H1 (cell line): ENCODE data around the gene CAMK2N2. TPM values are rescaled to one million over a fixed set of nuclear protein-coding genes. Genes with fewer than 3 reads are reported as not detected.

Experiments
- CREB1 ChIP-seq: IDR thresholded peaks from 2 replicates; pipeline ENCODE4 v1.6.1; 2012; ENCODE audit warnings: inconsistent platforms
- CTBP2 ChIP-seq: IDR thresholded peaks from 2 replicates; pipeline ENCODE4 v1.7.0; 2011; ENCODE audit warnings: borderline replicate concordance, mild to moderate bottlenecking, moderate library complexity, mixed read lengths, low read length; ENCODE audit not compliant: insufficient read depth, insufficient read length
- FOSL1 ChIP-seq: IDR thresholded peaks from 2 replicates; pipeline ENCODE4 v1.6.1; 2011; ENCODE audit warnings: mild to moderate bottlenecking, low read depth, low read length, moderate library complexity; ENCODE audit not compliant: insufficient read depth
- HDAC2 ChIP-seq, 2 experiments: fragments of 300-600 bp in 1 of 2; sonication (generic) in 1 of 2; IDR thresholded peaks; 2 replicates each; pipeline ENCODE4 v1.6.1; 2011 to 2012; ENCODE audit warnings: low read depth in 2 of 2, low read length in 2 of 2, mild to moderate bottlenecking in 2 of 2, moderate library complexity in 2 of 2, borderline replicate concordance in 1 of 2, inconsistent platforms in 1 of 2
- HDAC6 ChIP-seq: IDR thresholded peaks from one replicate; pipeline ENCODE4 v1.7.1; 2012; ENCODE audit warnings: low read depth, mild to moderate bottlenecking, inconsistent platforms, low read length, moderate library complexity
- KDM4A ChIP-seq: IDR thresholded peaks from one replicate; pipeline ENCODE4 v1.7.1; 2012; ENCODE audit warnings: low read depth, mild to moderate bottlenecking, moderate library complexity, low read length, inconsistent platforms; ENCODE audit not compliant: severe bottlenecking
- POLR2A ChIP-seq, 2 experiments: IDR thresholded peaks; 1 replicate in 1 of 2; 2 replicates in 1 of 2; pipeline ENCODE4 v1.6.1; 2011; ENCODE audit warnings: low read depth in 2 of 2, low read length in 2 of 2, mild to moderate bottlenecking in 2 of 2; ENCODE audit errors: control extremely low read depth in 1 of 2
- RAD21 ChIP-seq, 2 experiments: IDR thresholded peaks in 1 of 2; conservative IDR thresholded peaks in 1 of 2; 2 replicates each; pipeline ENCODE4 v1.6.1; 2011; ENCODE audit warnings: low read depth in 2 of 2, low read length in 2 of 2, improper control_type of control experiment in 1 of 2, inconsistent platforms in 1 of 2, mild to moderate bottlenecking in 1 of 2, moderate library complexity in 1 of 2
- RBBP5 ChIP-seq: IDR thresholded peaks from 2 replicates; pipeline ENCODE4 v1.7.1; 2012; ENCODE audit warnings: low read depth, mild to moderate bottlenecking, inconsistent platforms, low read length, moderate library complexity, borderline replicate concordance
- RNF2 ChIP-seq: fragments of 200-900, 300-1000 bp; sonication (generic); IDR thresholded peaks from 2 replicates; pipeline ENCODE4 v1.7.1; 2016; ENCODE audit warnings: borderline replicate concordance, low read depth, mild to moderate bottlenecking, antibody characterized with exemption, low read length; ENCODE audit not compliant: poor library complexity, severe bottlenecking; ENCODE audit errors: missing control alignments
- SAP30 ChIP-seq: fragments of 300-600 bp; sonication (generic); IDR thresholded peaks from 2 replicates; pipeline ENCODE4 v1.7.1; 2012; ENCODE audit warnings: low read length, moderate library complexity, mild to moderate bottlenecking, inconsistent platforms; ENCODE audit not compliant: insufficient read depth, insufficient replicate concordance
- SP4 ChIP-seq: IDR thresholded peaks from 2 replicates; pipeline ENCODE4 v1.6.1; 2012; ENCODE audit warnings: low read length, inconsistent platforms
- TCF12 ChIP-seq: IDR thresholded peaks from 2 replicates; pipeline ENCODE4 v1.6.1; 2011; ENCODE audit warnings: low read depth, mild to moderate bottlenecking, low read length
- YY1 ChIP-seq: IDR thresholded peaks from 2 replicates; pipeline ENCODE4 v1.6.1; 2011; ENCODE audit warnings: low read depth, mild to moderate bottlenecking, low read length
- polyA plus RNA-seq, 7 experiments: library from polyadenylated mRNA; depleted of rRNA in 3 of 7; stranded (reverse) in 5 of 7; unstranded in 2 of 7; fragments of >200 nt in 5 of 7; fragments of 200-250 nt in 2 of 7; gene quantifications; 1 replicate in 5 of 7; 2 replicates in 1 of 7; 4 replicates in 1 of 7; pipeline versions ENCODE4 v1.2.1 to v1.2.3, GENCODE V29; 2011 to 2013; ENCODE audit warnings: missing spikeins in 2 of 7, mixed read lengths in 2 of 7
- total RNA-seq: library from RNA; stranded (reverse); fragmentation: NEBNext Ultra II Directional; extraction: Animal tissue kit (Norgen Biotek cat#: 25700); gene quantifications from 2 replicates; pipeline ENCODE4 v1.2.1, GENCODE V29; 2021
- TF ChIP-seq, protein P1 (sequence below): IDR thresholded peaks from 2 replicates; pipeline ENCODE4 v1.6.1; 2012; ENCODE audit warnings: low read length, inconsistent platforms
- TF ChIP-seq, protein P2 (sequence below), 3 experiments: IDR thresholded peaks; 1 replicate in 2 of 3; 2 replicates in 1 of 3; pipeline versions ENCODE4 v1.5.1 to v1.6.1; 2011; ENCODE audit warnings: low read length in 3 of 3, mild to moderate bottlenecking in 3 of 3, inconsistent platforms in 2 of 3, low read depth in 1 of 3, moderate library complexity in 1 of 3; ENCODE audit not compliant: insufficient read depth in 1 of 3; ENCODE audit errors: control extremely low read depth in 1 of 3
- TF ChIP-seq, protein P3 (sequence below): IDR thresholded peaks from 2 replicates; pipeline ENCODE4 v1.6.1; 2011; ENCODE audit warnings: low read depth, mild to moderate bottlenecking, low read length; ENCODE audit not compliant: insufficient read depth

The CAMK2N2 gene
- total and polyA plus RNA-seq, 2 of the 8 experiments (the other 6 are each of a cell fraction or from before 2014, with no cell fraction given) = 4.0 to 17.7 TPM

DNA sequence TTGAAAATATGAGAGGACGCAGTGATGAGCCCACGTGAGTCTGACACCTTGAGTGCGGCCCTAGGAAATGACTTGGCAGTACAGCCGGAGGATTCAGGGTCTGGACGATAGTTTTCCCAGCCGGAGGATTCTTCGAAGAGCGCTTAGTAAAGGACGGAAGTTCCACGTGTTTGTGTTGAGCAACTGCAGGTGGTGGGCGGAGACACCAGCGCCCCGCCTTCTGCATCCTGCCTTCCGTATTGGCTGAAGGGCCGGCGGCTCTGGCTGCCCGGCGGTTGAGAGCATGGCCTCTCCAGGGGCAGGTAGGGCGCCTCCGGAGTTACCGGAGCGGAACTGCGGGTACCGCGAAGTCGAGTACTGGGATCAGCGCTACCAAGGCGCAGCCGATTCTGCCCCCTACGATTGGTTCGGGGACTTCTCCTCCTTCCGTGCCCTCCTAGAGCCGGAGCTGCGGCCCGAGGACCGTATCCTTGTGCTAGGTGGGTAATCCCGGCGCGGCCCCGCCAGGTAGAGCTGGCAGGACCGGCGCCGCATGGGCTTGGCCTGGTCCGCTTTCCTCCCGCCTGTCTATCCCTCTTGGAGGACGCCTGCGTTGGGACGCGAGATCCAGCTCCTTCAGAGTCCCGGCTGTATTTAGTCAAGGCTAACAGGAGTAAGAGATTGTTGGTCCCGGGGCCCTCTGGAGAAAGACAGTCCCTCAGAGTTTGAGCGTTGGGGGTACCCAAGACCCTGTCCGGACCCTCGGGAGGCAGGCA, 11.8 kb downstream of the CAMK2N2 start, which contains the start of gene EEF1AKMT4 (continued):
- no peak for TF ChIP-seq FOSL1
- TF ChIP-seq, protein P1, sequence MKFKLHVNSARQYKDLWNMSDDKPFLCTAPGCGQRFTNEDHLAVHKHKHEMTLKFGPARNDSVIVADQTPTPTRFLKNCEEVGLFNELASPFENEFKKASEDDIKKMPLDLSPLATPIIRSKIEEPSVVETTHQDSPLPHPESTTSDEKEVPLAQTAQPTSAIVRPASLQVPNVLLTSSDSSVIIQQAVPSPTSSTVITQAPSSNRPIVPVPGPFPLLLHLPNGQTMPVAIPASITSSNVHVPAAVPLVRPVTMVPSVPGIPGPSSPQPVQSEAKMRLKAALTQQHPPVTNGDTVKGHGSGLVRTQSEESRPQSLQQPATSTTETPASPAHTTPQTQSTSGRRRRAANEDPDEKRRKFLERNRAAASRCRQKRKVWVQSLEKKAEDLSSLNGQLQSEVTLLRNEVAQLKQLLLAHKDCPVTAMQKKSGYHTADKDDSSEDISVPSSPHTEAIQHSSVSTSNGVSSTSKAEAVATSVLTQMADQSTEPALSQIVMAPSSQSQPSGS = no peak; the same call in 1 of the 2 replicates
- peak; percentile 31; the same call in 1 of the 2 replicates for TF ChIP-seq CREB1
- TF ChIP-seq SP4 = no peak; the same call in 1 of the 2 replicates
- TF ChIP-seq, protein P2, sequence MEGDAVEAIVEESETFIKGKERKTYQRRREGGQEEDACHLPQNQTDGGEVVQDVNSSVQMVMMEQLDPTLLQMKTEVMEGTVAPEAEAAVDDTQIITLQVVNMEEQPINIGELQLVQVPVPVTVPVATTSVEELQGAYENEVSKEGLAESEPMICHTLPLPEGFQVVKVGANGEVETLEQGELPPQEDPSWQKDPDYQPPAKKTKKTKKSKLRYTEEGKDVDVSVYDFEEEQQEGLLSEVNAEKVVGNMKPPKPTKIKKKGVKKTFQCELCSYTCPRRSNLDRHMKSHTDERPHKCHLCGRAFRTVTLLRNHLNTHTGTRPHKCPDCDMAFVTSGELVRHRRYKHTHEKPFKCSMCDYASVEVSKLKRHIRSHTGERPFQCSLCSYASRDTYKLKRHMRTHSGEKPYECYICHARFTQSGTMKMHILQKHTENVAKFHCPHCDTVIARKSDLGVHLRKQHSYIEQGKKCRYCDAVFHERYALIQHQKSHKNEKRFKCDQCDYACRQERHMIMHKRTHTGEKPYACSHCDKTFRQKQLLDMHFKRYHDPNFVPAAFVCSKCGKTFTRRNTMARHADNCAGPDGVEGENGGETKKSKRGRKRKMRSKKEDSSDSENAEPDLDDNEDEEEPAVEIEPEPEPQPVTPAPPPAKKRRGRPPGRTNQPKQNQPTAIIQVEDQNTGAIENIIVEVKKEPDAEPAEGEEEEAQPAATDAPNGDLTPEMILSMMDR (IDR thresholded peaks at IDR 0.05; ENCODE audit: control extremely low read depth in 1 of 3, insufficient read depth in 1 of 3, low read depth in 1 of 3, low read length in 3 of 3) = peak; percentile 74 to 83 (median 81)
- TF ChIP-seq, protein P3, sequence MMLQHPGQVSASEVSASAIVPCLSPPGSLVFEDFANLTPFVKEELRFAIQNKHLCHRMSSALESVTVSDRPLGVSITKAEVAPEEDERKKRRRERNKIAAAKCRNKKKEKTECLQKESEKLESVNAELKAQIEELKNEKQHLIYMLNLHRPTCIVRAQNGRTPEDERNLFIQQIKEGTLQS = no peak
- no peak for TF ChIP-seq CTBP2
- TF ChIP-seq RAD21 (IDR thresholded peaks at IDR 0.05 in 1 of 2, conservative IDR thresholded peaks at IDR 0.05 in 1 of 2; ENCODE audit: low read depth in 2 of 2, low read length in 2 of 2) = peak; percentile 30 to 41; a peak in 3 of 4 replicates
- 0 out of 2 replicates have a peak, but pooled peaks have one; percentile 47 for TF ChIP-seq RBBP5
- TF ChIP-seq KDM4A = peak; percentile 72
- TF ChIP-seq HDAC6 = no peak
- 0 out of 4 replicates have a peak, but pooled peaks of 1 of the 2 experiments have one; percentile 66 for TF ChIP-seq HDAC2 (IDR thresholded peaks at IDR 0.05; ENCODE audit: borderline replicate concordance in 1 of 2, low read depth in 2 of 2, low read length in 2 of 2)
- TF ChIP-seq SAP30 = peak; percentile 54
- peak; percentile 73 for TF ChIP-seq YY1
- peak; percentile 58; the same call in 1 of the 2 replicates for TF ChIP-seq TCF12
- no peak for TF ChIP-seq RNF2
- TF ChIP-seq POLR2A (IDR thresholded peaks at IDR 0.05; ENCODE audit: control extremely low read depth in 1 of 2, low read depth in 2 of 2, low read length in 2 of 2) = peak; percentile 1 to 60; a peak in 2 of 3 replicates
